ENCODE measurements around the gene ROBO3. TPM values are rescaled to one million over a fixed set of nuclear protein-coding genes. Genes with fewer than 3 reads are reported as not detected.

ROBO3 gene
- total RNA-seq, 1 donor from 2014 or later: 27.4 TPM

GRCh38 chr11:124877910-124878758 lies 12.9 kb downstream of the ROBO3 start:
- peaks cover 13% of the 10 kb centered on the region for H3K4me1 Mint-ChIP-seq (ENCODE audit: unreplicated experiment)
- TF ChIP-seq CTCF (conservative IDR thresholded peaks at IDR 0.05): no peak
- no peaks in the 10 kb centered on the region for H3K9me3 Mint-ChIP-seq
- H3K27me3 Mint-ChIP-seq: peaks cover 41% of the 10 kb centered on the region
- no peak overlapping the region for H3K27ac Mint-ChIP-seq
- peak; percentile 58 for DNase-seq (ENCODE audit: extremely low spot score, unreplicated experiment)
- H3K4me3 Mint-ChIP-seq: peak overlapping the region; percentile 90
- no peaks in the 10 kb centered on the region for H3K36me3 Mint-ChIP-seq

DNA sequence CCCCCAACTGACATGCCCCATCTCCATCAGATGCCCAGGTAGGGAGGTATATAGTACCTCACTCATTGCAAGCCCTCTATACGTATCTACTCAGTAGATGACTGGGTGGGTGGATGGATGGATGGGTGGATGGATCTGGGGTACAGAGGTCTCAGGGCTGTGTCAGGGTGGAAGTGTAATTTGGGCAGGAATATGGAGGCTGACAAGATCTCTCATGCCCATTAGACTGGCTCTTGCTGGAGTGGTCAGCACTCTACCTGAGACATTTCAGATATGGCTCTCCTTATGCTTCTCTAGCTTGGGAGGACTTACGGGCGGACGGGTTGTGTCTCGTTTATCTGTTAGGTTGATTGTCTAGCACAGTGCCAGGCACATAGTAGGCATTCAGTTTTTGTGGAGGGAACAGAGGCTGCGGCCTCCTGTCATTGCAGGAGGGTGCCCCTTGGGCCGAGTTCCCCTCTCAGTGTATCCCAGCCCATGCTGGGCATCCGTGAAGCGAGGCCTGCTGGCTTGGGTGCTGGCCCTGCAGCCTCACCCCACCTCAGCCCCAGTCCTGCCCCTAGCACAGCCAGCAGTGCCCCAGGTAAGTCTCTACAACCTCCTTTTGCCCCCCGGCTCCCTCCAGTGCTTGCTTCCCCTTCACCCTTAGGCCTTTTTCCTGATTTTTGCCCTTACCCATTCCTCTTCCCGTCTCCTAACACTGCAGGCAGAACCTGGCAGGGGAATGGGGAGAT lies 13.7 kb downstream of the ROBO3 start:
- H3K4me3 Mint-ChIP-seq: peak overlapping the region; percentile 38
- no peak for TF ChIP-seq CTCF (conservative IDR thresholded peaks at IDR 0.05)

DNA sequence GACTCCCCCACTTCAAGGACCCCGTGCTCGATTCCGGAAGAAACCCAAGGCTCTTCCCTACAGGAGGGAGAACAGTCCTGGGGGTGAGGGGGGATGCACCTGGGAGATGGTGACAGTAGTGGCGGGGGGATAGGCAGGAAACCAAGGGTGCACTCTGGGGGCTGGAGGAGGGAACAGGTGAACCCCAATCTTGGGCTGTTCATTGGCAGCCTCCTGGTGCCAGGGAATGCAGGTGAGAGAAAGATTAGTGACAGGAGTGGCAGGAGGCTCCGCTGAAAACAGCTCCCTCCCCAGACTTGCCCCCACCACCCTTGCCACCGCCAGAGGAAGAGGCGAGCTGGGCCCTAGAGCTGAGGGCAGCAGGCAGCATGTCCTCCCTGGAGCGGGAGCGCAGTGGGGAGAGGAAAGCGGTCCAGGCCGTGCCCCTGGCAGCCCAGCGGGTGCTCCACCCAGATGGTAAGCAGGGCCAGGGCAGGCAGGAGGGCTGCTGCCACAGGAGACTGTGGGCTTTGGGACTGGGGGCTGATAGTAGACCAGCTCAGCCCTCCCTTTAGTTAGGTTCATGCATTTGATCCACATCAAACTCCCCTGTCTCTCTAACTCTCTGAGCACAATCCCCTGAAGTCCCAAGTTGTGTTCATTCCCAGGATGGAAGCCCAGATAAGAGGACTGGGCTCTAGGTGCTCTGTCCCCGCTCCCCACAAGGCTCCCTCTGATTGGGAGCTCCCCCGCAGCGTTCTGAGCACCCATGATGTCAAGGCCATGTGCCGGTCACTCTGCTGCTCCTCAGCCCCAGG lies 14.5 kb downstream of the ROBO3 start:
- peaks cover 29% of the 10 kb centered on the region for H3K27me3 Mint-ChIP-seq
- H3K9me3 Mint-ChIP-seq: no peaks in the 10 kb centered on the region
- no peak for TF ChIP-seq CTCF (conservative IDR thresholded peaks at IDR 0.05)
- peaks cover 17% of the 10 kb centered on the region for H3K4me1 Mint-ChIP-seq (ENCODE audit: unreplicated experiment)
- peak; percentile 64 for DNase-seq (ENCODE audit: extremely low spot score, unreplicated experiment)
- no peak overlapping the region for H3K27ac Mint-ChIP-seq
- H3K36me3 Mint-ChIP-seq: no peaks in the 10 kb centered on the region
- H3K4me3 Mint-ChIP-seq: no peak overlapping the region

More for the DNA sequence above, 13.7 kb downstream of the ROBO3 start:
- Mint-ChIP-seq H3K27ac (no peak overlapping the region), H3K27me3 (peaks cover 34% of the 10 kb centered on the region), H3K4me1 (ENCODE audit: unreplicated experiment) (peaks cover 14% of the 10 kb centered on the region), H3K36me3 (no peaks in the 10 kb centered on the region), H3K9me3 (no peaks in the 10 kb centered on the region)
- peak; percentile 68 for DNase-seq (ENCODE audit: extremely low spot score, unreplicated experiment)

DNA sequence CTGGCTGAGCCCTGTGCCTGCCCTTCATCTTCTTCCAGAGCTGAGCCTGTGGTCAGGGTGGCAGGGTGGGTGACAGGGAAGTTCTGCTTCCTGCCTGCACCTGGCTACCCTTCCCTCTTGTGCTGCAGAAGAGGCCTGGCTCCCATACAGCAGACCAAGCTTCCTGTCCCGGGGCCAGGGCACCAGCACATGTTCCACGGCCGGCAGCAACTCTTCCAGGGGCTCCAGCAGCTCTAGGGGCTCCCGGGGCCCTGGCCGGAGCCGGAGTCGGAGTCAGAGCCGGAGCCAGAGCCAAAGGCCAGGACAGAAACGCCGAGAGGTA lies 15.0 kb downstream of the ROBO3 start:
- Mint-ChIP-seq H3K36me3 (no peaks in the 10 kb centered on the region), H3K27ac (no peak overlapping the region), H3K9me3 (no peaks in the 10 kb centered on the region), H3K4me1 (ENCODE audit: unreplicated experiment) (peaks cover 17% of the 10 kb centered on the region), H3K27me3 (peaks cover 23% of the 10 kb centered on the region), H3K4me3 (no peak overlapping the region)
- DNase-seq (ENCODE audit: extremely low spot score, unreplicated experiment): peak; percentile 64
- TF ChIP-seq CTCF (conservative IDR thresholded peaks at IDR 0.05): no peak

DNA sequence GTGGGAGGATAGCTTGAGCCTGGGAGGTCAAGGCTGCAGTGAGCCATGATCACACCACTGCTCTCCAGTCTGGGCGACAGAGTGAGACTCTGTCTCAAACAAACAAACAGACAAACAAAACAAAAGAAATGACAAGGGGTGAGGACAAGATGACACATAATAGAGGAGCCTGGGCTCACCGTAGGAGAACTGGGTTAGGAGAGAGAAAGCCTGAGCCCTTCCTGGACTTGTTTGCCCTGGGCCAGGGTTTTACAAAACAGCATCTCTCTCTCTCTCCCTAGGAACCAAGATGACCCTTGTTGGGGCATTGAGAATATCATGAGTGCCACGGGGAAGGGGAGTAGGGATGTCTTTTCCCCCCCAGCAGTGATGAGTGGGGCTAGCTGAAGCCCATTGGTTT lies 15.7 kb downstream of the ROBO3 start:
- DNase-seq (ENCODE audit: extremely low spot score, unreplicated experiment): peak; percentile 34
- no peaks in the 10 kb centered on the region for H3K9me3 Mint-ChIP-seq
- no peak overlapping the region for H3K4me3 Mint-ChIP-seq
- no peak overlapping the region for H3K27ac Mint-ChIP-seq
- H3K4me1 Mint-ChIP-seq (ENCODE audit: unreplicated experiment): peaks cover 12% of the 10 kb centered on the region
- H3K36me3 Mint-ChIP-seq: no peaks in the 10 kb centered on the region
- peaks cover 19% of the 10 kb centered on the region for H3K27me3 Mint-ChIP-seq
- no peak for TF ChIP-seq CTCF (conservative IDR thresholded peaks at IDR 0.05)

Data from type B pancreatic cell (in vitro differentiated cells).